Measurements from ENCODE around the gene SYT3.

The SYT3 gene

GRCh38 chr19:50661766-50662650, 22.3 kb upstream of the SYT3 start:
- no peak for DNase-seq

GRCh38 chr19:50661023-50661422, 21.3 kb upstream of the SYT3 start:
- no peak for DNase-seq

GRCh38 chr19:50660088-50660366, 20.3 kb upstream of the SYT3 start:
- DNase-seq = no peak

- no peak for DNase-seq
Measured at GRCh38 chr19:50659318-50660087, 19.8 kb upstream of the SYT3 start.

GRCh38 chr19:50658441-50659317, 19.0 kb upstream of the SYT3 start:
- peak; percentile 82 for DNase-seq

GRCh38 chr19:50657712-50658440, 18.2 kb upstream of the SYT3 start:
- DNase-seq = peak; percentile 94

- DNase-seq = no peak
Measured at GRCh38 chr19:50657222-50657669, 17.6 kb upstream of the SYT3 start.

GRCh38 chr19:50654882-50655281, 15.2 kb upstream of the SYT3 start:
- no peak for DNase-seq

- no peak for DNase-seq
Measured at GRCh38 chr19:50652722-50653121, 13.0 kb upstream of the SYT3 start.

GRCh38 chr19:50651174-50651573, 11.5 kb upstream of the SYT3 start:
- no peak for DNase-seq

GRCh38 chr19:50649433-50650391, 10.0 kb upstream of the SYT3 start, which contains the start of gene C19orf81:
Gene C19orf81, plus strand, starts transcription at chr19:50649445. Its CDS starts 0 bp downstream, at chr19:50649445.
- DNase-seq = no peak

GRCh38 chr19:50648659-50649058, 9.0 kb upstream of the SYT3 start:
- no peak for DNase-seq

- no peak for DNase-seq
Measured at GRCh38 chr19:50647879-50648615, 8.4 kb upstream of the SYT3 start.

GRCh38 chr19:50646074-50646807, 6.6 kb upstream of the SYT3 start:
- DNase-seq = no peak

GRCh38 chr19:50645107-50645506, 5.4 kb upstream of the SYT3 start:
- DNase-seq = no peak

- DNase-seq = no peak
Measured at GRCh38 chr19:50644315-50644915, 4.7 kb upstream of the SYT3 start.

- DNase-seq = no peak
Measured at GRCh38 chr19:50640368-50640767, 687 bp upstream of the SYT3 start.

GRCh38 chr19:50638600-50638999, 1.1 kb downstream of the SYT3 start:
- DNase-seq = no peak
